Large intestine (tissue), 3 donors: ENCODE measurements around the gene CNRIP1. TPM values are rescaled to one million over a fixed set of nuclear protein-coding genes. Genes with fewer than 3 reads are reported as not detected.

Experiments used
- DNase-seq, 2 donors: peaks; one replicate each; pipeline versions ENCODE4 v3.0.0 to v3.0.0-alpha.2; 2013
- H3K27ac ChIP-seq: one replicate; pipeline ENCODE4 v1.5.1; 2013; ENCODE audit warnings: low read length
- H3K27me3 ChIP-seq: 2 replicates; pipeline ENCODE4 v1.6.1; 2013; ENCODE audit warnings: low read length; ENCODE audit not compliant: control insufficient read depth, insufficient read depth
- H3K36me3 ChIP-seq: 2 replicates; pipeline ENCODE4 v1.6.1; 2013; ENCODE audit warnings: low read length; ENCODE audit not compliant: control insufficient read depth, insufficient read depth
- H3K4me1 ChIP-seq: one replicate; pipeline ENCODE4 v1.6.1; 2013; ENCODE audit warnings: low read length; ENCODE audit not compliant: control insufficient read depth, insufficient read depth
- H3K4me3 ChIP-seq: one replicate; pipeline ENCODE4 v1.5.1; 2013; ENCODE audit warnings: low read length
- H3K9me3 ChIP-seq: one replicate; pipeline ENCODE4 v1.6.1; 2013; ENCODE audit warnings: mild to moderate bottlenecking, low read depth, low read length, moderate library complexity; ENCODE audit not compliant: control insufficient read depth
- WGBS: methylation state at CpG from one replicate; pipeline ENCODE4 v1.1.5; 2013; ENCODE audit warnings: low lambda C conversion rate; ENCODE audit not compliant: insufficient coverage; 5-methylcytosine and 5-hydroxymethylcytosine counted together
- polyA plus RNA-seq: library from polyadenylated mRNA; unstranded; fragments of 120-200 nt; gene quantifications from one replicate; pipeline ENCODE4 v1.2.1, GENCODE V29; 2013

The CNRIP1 gene
- polyA plus RNA-seq, 1 donor, result 18.6 TPM

GRCh38 chr2:68244456-68244855 lies 75.3 kb downstream of the CNRIP1 start:
- Histone ChIP-seq H3K27me3 (no peaks in the 10 kb centered on the region), H3K4me3 (no peak overlapping the region), H3K4me1 (peaks cover 6% of the 10 kb centered on the region), H3K36me3 (peaks cover 3% of the 10 kb centered on the region), H3K27ac (no peak overlapping the region), H3K9me3 (no peaks in the 10 kb centered on the region)
- 94% methylated on average over 2 of the region's 2 CpGs for WGBS
- no peak for DNase-seq

Other genes starting within 250 kb of the CNRIP1 start
- gene PNO1, start 162.1 kb downstream of the CNRIP1 start, polyA plus RNA-seq, result 15.2 TPM
- gene PPP3R1, start 67.4 kb downstream of the CNRIP1 start, polyA plus RNA-seq, result 43.9 TPM
- gene PLEK, start 45.3 kb upstream of the CNRIP1 start, polyA plus RNA-seq, result 8.0 TPM
- 2.5 TPM for gene FBXO48, start 147.3 kb upstream of the CNRIP1 start, polyA plus RNA-seq
- 2.0 TPM for gene APLF, start 147.6 kb upstream of the CNRIP1 start, polyA plus RNA-seq